ENCODE measurements around the gene ATAT1. TPM values are rescaled to one million over a fixed set of nuclear protein-coding genes. Genes with fewer than 3 reads are reported as not detected.
"Not testable (repeated sequence)": the region's sequence is repeated elsewhere in the genome, so short reads cannot be mapped to it uniquely, and the experiment has no call there.

Gene ATAT1
- polyA plus RNA-seq, 3 donors: 26.7 to 31.8 (median 29.2) TPM

DNA sequence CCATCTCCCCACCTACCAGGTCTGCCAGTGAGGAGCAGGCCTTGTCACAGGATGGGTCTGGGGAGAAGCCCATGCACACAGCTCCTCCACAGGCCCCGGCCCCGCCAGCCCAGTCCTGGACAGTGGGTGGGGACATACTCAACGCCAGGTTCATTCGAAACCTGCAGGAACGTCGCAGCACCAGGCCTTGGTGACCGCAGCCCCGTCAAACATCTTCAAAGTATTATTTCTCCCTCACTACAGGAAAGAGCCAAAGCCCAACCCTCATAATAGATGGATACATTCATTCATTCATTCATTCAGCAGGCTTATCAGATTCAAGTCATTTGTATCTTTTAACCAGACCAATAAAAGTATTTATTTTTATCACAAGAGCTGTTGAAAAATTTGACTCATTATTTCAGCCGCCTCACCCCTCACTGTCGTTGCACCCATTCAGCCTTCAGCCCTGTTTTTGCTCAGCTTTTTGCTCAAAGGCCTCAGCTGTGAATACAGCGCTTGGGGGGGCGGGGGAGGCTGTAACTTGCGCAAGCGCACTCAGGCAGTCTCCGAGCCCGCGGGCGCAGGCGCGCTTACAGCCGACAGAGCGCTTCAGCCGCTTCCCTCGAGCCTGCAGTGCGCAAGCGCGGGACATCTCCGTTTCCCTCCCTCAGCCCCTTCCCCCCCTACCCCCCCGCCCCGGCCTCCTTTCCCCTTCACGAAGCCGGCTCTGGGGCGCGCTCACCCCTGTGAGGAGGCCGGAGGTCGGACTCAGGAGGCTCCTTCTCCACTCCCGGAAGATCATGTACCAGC lies 20.0 kb downstream of the ATAT1 start, which contains the start of gene C6orf136:
C6orf136 (plus strand) TSS at position 684 of the 792 bp plus-strand sequence; CDS start at position 783, 99 bp downstream.
- DNase-seq (ENCODE audit: low read depth in 3 of 3, low spot score in 2 of 3): peak; percentile 65 to 74 (median 73)

DNA sequence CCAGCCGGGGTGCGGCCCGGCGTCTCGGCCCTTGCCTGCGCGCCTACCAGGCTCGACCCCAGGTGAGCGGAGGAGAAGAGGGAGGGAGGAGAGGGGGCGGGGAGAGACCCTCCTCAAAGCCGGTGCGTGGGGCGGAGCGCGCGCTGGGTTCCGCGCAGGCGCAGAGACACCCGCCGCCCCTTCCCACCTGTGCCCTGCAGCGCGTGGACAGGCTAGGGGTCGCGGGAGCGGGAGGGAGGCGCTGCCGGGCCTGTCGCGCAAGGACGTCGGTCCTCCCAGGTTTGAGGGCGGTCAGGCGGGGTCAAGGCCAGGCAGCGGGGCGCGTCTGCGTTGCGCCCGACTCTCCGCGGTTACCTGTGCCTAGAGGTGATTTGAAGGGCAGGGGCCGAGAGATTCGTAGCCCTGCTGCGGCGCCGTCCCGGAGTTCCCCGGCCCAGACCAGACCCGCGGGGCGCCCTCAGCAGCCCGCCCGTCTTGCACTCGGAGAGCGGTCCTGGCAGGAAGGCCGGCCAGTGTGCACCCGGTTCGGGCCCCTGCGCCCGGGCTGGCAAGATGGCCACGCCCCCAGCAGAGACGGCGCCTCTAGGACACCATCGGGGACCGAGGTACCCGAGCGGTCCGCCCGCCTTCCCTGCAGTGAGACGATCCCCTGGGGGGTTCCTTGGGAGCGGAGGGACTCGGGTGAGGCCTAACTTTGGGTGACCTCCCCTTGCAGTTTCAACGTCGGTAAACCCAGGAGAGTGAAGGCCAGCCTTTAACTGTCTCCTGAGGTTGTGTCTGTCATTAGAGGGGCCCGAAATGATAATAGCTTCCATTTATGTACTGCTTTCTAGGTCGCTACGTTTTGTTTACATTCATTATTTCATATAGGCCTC lies 20.8 kb downstream of the ATAT1 start:
- peak; percentile 53 to 69 (median 62) for DNase-seq (ENCODE audit: low read depth in 3 of 3, low spot score in 2 of 3)

DNA sequence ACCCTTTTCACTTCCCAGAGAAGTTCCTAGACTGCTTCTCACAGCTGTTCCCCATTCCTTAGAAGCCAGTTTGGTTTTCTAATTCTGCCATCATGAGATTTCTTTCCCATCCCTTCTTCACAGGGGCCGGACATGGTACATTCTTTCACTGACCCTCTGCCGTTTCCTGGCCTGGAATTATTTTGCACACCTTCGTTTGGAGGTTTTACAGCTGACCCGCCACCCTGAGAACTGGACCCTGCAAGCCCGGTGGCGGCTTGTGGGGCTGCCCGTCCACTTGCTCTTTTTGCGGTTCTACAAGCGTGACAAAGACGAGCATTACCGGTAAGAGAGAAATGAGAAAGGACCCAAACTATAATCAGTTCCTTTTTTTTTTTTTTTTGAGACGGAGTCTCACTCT lies 24.5 kb downstream of the ATAT1 start:
- no peak for DNase-seq (ENCODE audit: low read depth in 3 of 3, low spot score in 2 of 3)

DNA sequence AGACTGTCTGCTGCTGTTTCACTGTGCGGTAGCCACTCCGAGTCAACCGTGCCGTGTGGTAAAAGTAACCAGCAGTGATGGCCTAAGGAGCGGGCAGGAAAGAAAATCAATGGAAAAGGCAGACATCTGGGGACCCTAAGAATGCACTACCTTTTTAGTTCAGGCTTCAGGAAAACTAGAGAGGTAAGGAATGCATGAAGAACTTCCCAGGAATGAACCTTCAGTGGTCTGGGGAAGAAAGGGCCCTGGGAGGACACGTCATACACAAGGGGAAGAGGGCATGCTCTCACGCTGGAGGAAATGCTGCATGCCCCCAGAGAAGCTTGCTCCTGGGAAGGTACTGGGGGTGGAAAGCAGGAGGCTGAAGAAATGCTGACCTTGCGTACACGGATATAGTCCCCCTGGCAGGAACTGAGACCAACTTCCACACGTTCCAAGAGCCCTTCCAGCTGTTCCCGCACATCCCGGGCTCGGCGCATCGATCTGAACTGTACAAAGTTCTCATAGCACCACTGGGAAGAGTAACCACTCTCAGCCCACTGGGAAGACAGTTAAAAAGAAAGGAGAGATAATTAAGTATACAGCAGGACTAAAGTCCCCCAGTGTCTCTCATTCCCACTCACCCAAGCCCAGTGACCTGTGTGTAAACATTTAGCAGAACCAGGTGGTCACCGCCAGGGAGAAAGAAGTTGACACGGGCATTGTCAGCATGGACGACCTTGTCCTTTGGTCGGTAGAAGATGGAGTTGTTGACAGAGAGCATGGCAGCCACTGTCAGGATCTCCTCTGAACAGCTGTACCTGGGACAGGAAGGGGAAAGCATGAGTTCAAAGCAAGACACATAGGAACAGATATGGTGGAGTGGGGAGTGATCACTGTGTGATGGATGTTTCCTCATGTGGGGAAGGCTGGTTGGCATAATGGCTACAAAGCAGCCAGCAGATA lies 28.4 kb downstream of the ATAT1 start:
- no peak for DNase-seq (ENCODE audit: low read depth in 3 of 3, low spot score in 2 of 3)

DNA sequence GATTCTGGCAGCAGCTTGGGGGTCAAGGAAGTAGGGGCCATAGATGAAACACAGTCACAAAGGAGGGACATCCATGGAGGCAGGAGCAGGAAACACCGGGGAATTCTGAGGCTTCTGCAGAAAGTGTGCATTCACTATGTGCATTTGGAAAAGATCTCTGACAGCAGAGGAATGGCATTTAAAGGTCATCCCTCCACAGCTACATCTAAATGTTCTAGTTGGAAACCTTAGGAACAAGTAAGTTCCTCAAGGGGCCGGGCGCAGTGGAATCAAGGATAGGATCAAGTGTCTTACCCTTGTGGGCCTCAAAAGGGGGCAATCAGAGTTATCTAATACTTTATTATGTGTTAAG lies 29.0 kb downstream of the ATAT1 start:
- DNase-seq (ENCODE audit: low read depth in 3 of 3, low spot score in 2 of 3): no peak

DNA sequence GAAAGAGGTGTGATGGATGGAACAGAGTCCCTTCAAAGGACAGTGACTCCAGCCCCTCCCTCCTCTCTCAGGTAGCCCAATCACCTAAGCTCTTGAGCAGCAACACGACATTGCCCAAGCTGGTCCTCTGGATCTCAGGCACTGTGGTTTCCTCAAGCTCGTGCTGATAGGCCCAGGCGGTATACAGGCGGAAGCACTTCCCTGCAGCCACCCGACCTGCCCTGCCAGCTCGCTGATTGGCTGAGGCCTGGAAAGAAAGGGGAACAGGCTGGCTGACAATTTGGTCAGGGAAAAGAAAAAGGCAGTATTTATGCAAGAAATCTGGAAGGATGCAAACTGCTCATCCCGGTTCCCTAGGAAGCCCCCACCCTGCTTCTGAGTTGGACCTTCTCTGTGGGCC lies 29.8 kb downstream of the ATAT1 start:
- DNase-seq (ENCODE audit: low read depth in 3 of 3, low spot score in 2 of 3): no peak

DNA sequence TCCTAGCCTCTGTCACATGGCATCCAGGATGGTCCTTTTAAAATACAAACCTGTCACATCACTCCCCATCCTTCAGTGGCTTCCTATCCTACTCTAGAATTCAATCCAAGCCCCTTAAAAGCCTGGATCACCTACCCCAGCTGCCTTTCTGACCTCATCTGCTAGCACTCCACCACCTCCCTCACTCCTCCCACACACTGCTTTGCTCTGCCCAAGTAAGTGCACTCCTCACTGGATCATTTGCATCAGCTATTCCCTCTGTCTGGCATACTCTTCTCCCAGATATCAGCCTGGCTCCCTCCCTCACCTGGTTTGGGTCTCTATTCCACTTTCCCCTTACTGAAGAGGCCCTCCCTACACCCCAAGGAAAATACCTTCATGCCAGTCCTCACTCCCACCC lies 30.8 kb downstream of the ATAT1 start:
- no peak for DNase-seq (ENCODE audit: low read depth in 3 of 3, low spot score in 2 of 3)

DNA sequence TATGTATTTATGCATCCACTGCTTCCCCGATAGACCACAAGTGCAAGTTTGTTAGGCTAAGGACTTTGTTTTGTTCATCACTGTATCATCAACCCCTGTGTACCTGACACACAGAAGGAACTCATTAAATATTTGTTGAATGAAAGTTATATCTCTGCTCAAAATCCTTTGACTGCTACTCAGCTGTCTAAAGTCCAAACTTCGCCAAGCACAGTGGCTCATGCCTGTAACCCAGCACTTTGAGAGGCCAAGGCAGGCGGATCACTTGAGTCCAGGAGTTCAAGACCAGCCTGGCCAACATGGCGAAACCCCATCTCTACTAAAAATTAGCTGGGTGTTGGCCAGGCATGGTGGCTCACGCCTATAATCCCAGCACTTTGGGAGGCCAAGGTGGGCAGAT lies 31.2 kb downstream of the ATAT1 start:
- DNase-seq (ENCODE audit: low read depth in 3 of 3, low spot score in 2 of 3): not testable (repeated sequence)

DNA sequence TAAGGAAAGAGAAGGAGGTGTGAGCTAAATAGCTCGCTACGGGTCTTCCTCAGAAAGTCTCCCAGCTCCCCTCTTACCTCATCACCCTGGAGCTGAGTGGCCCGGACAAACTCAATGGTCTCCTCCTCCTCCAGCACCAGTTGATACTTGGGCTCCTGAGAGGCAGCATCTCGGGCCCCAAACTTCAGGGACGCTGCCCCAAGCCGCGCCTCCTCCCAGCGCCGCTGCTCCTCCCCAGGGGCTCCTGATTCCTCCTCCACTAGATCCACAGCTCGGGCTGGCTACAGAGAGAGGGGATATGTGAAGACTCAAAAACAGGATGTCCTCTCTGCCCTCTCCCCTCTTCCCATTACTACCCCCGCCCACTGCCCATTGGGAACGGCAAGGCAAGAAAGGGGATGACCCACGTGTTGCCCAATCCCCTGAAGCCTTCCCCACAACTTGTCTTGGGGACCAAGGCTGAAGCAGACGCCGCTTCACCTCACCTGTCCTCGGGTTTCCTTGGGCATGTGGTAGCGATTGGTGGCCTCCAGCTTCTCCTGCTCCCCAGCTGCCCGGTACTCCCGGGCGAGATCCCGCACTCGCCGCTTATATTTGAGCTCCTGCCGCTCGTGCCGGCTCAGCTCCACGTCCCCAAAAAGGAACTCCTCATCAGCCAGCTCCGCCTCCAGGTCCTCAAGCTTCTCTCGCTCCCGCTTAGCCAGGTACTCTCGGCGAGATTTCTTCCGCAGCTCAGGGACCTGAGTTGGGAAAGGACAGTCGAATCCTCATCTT lies 38.5 kb downstream of the ATAT1 start:
- no peak for DNase-seq (ENCODE audit: low read depth in 3 of 3, low spot score in 2 of 3)

DNA sequence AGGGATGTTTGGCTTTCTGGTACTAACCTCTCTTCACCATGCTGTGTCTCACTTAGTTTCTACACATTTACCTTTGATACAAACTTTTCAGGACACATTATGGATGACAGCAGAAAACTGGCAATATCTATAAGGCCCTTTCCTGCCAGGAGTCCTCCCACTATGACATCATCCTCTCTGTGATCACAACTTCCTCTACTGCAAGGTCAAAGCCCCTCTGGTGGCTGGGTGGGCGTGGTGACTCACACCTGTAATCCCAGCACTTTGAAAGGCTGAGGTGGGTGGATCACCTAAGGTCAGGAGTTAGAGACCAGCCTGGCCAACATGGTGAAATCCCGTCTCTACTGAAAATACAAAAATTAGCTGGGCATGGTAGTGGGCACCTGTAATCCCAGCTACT lies 39.6 kb downstream of the ATAT1 start:
- DNase-seq (ENCODE audit: low read depth in 3 of 3, low spot score in 2 of 3): not testable (repeated sequence)

DNA sequence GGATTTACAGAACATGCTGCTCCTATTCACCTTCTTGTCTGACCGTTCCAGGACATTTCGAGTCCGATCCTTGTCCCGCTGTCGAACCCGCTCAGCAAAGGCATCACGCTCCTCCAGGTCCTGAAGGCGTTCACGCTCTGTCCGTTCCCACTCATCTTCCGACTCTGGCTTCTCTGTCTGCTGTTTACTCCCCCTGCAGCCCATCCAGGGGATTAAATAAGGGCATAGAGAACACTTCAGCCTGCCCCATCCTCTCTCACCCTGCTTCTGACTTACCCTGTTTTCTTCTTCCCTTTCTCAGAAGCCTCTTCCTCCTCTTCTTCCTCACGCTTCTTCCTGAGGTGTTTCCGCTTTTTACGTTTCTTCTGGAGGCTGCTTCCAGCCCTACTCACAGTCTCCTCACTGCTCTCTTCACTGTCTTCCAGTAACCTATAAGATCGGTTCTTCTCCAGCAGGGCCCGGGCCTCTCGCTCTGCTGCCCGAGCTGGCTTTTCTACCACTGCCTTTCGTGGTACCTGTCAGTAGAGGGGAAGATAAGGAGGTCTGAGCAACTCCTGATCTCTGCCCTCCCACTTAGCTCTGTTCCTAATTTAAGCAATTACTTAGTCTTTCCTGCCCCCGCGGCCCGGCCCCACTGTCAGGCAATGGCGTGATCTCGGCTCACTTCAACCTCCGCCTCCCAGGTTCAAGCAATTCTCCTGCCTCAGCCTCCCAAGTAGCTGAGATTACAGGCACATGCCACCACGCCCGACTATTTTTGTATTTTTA lies 44.3 kb downstream of the ATAT1 start:
- DNase-seq (ENCODE audit: low read depth in 3 of 3, low spot score in 2 of 3): no peak

DNA sequence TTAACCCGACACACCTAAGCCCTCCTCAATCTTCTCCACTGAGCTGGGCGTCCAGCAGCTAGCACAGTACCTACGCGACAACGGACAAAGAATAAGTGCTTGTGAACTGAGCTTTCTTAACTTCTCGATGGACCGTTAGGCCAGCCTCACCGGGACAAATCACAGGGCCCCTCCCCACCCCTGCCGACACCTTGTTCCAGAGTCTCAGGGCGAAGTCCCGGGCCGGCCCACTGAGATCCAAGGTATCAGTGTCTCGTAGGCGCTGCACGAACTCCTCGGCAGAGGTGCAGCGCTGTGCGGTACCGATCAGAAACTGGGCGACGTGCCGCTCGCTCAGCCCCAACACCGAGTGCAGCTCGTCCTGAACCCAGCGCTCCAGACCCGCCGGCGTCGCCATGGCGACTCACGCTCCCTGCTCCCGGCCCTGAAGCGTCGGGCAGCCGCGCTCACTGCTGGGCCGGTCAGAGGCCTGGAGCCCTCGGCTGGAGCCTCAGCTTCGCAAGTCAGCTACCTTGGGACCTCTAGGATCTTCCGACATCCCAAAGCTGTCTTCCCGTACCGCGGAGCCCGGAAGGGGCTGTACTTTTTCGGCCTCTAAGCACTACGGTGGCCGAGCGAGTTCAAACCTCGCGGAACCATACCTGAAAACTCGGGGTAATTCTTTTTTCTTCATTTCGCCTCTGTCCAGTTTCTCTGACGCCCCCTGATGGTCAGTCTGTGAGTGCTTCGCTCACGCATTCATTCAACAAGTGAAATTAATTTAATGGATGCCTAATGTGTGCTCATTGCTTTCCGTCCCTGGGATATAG lies 46.0 kb downstream of the ATAT1 start, which contains the start of gene DHX16:
DHX16 (minus strand) TSS at position 562 of the 809 bp plus-strand sequence; CDS start at position 397, 165 bp downstream.
- DNase-seq (ENCODE audit: low read depth in 3 of 3, low spot score in 2 of 3): peak; percentile 96 to 98 (median 97)

DNA sequence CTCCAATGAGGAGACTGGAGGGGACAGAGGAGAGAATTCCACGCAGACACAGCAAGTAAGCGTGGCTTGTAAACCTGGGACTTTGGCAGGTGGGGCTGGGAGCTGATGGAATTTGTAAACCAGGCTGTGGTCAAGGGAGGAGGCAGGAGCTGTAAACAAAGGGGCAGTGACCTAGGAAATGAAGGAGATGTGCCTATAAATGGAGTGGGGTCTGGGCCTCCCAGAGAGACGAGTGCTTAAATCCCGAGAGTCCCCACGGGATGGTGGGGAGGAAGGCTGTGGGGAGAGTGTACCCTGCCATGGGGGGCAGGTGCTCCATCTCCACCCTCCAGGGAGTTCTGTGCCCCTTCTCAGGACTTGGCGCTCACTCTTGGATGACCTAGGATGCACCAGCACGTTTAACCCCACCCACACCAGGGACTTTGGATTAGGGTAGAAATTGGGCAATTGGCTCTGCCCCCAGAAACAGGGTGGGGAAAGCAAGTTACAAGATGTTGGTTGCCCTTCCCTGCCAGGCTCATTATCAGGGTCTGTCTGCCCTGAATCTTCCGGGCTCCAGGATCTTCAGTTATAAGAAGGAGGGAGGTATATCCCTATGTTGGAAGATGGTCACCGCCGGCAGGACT lies 50.1 kb downstream of the ATAT1 start:
- no peak for DNase-seq (ENCODE audit: low read depth in 3 of 3, low spot score in 2 of 3)

DNA sequence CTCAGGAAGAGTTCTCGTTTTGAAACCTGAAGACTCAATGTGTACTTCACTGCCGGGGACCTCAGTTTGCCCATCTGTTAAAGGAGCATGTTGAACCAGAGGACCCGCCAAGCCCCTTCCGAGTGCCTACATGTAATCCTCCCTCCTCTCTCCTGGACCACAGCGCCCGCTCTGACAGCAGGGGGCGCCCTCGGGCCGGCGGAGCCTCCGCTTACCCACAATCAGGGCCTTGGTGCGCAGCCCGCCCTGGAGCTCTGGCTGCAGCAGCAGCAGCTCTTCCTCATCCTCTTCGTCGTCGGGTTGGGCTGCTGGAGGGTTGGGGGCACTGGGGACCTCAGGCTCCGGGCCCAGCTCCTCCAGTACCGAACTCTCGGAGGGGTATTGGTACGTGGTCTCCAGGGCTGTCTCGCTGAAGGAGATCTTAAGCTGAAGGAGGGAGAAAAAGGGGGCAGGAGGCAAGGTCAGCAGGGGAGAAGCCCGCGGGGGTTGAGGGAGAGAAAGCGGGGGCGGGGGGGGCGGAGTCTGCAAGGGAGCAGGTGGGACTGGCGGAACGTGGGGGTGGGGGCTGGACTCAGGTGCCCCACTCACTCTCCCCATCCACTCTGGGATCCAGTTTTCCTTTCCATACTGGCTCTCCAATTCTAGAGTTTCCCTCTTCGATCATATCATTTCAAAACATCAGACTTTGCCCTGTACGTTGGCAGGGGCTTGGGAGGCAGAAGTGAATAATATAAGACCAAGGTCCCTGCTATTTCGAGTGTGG lies 52.5 kb downstream of the ATAT1 start:
- DNase-seq (ENCODE audit: low read depth in 3 of 3, low spot score in 2 of 3): no peak

DNA sequence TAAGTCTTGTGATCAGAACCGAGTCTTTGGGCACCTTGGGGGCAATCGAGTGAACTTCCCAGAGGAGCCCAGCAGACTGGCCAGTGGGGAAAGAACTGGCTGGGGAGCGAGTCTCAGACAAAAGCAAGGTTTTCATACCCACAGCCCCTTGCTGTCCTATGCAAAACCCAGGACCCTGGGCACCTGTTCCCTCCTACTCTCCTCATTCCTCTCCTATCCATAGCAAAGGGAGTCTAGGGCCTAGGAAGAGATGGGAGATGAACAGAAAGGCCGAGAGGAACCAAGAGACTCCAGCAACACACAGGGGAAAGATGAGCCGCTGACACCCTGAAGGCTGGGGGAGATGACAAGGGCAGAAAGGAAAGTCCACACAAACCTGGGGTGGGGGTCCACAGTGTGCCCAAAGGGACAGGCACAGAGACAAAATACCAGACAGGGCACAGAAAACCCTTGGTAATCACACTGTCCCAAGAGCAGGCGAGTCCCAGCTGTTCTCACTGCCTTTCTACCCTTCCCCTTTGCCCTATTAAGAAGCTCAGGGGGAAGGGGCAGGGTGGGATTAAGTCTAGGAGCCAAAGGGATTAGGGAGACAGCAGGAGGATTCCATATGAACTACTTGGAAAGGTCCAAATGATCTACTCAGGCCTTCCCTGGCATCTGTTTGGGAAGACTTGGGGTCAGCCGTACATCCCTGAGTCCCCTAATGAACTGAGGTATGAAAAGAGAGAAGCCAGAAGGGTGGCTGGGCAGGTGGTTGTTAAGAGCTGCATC lies 53.3 kb downstream of the ATAT1 start:
- DNase-seq (ENCODE audit: low read depth in 3 of 3, low spot score in 2 of 3): no peak

DNA sequence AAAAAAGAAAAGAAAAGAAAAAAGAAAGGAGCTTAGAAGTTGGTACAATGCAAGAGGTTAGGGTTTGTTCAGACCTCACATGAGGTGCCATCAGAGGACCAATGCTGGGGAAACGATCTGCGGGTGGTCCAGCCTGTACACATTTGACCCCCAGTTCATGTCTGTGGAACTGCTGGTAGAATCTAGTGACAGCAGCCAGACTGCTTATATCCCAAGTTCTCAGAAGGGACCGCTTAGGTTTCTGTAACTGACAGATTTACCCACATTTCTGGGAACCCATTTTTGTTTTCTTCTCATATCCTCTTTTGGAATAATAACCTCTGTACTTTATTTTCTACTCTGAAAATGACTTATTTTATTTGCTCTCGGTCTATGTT lies 55.1 kb downstream of the ATAT1 start:
- no peak for DNase-seq (ENCODE audit: low read depth in 3 of 3, low spot score in 2 of 3)
